BJ (cell line): ENCODE measurements around the gene TLE1. TPM values are rescaled to one million over a fixed set of nuclear protein-coding genes. Genes with fewer than 3 reads are reported as not detected.

Source experiments
- CTCF ChIA-PET: fragments of 350-600 bp; formaldehyde crosslinking; extraction: SDS; loops from one replicate; lab custom pipeline; 2021; ENCODE audit warnings: antibody characterized with exemption, inconsistent platforms; lab: Yijun Ruan, JAX
- POLR2A ChIA-PET: fragments of 300-600 bp; sonication (Branson Sonifier 250); formaldehyde crosslinking; extraction: SDS; loops from one replicate; lab custom pipeline; 2021; ENCODE audit warnings: antibody characterized with exemption; lab: Charles Lee
- DNase-seq: peaks from one replicate; pipeline ENCODE4 v3.0.0-alpha.2; 2011; ENCODE audit warnings: low read depth
- H3K27me3 ChIP-seq: 2 replicates; pipeline ENCODE4 v1.6.0; 2011; ENCODE audit warnings: low read length; ENCODE audit not compliant: control insufficient read depth, insufficient read depth
- H3K36me3 ChIP-seq: 2 replicates; pipeline ENCODE4 v1.5.1; 2011; ENCODE audit warnings: low read length; ENCODE audit not compliant: control insufficient read depth, insufficient read depth
- H3K4me3 ChIP-seq: 2 replicates; pipeline ENCODE4 v1.5.1; 2011; ENCODE audit warnings: low read depth, mild to moderate bottlenecking, control low read depth, low read length
- CTCF ChIP-seq: IDR thresholded peaks from 2 replicates; pipeline ENCODE4 v1.5.1; 2011; ENCODE audit warnings: low read depth, mild to moderate bottlenecking, control low read depth, inconsistent platforms, low read length, moderate library complexity; ENCODE audit not compliant: insufficient read depth
- polyA plus RNA-seq: library from polyadenylated mRNA; depleted of rRNA; stranded (reverse); fragments of >200 nt; gene quantifications from 2 replicates; pipeline ENCODE4 v1.2.3, GENCODE V29; 2011

TLE1 gene
- polyA plus RNA-seq, 1 experiment: 9.6 TPM

GRCh38 chr9:81578606-81579005, 110.7 kb downstream of the TLE1 start:
- no peak for TF ChIP-seq CTCF
- CTCF ChIA-PET: no interaction called here
- POLR2A ChIA-PET: interaction anchor here (0.7 kb wide), 1 partner anchor 297 kb away, joined by 11 read pairs; no protein-coding TSS in a partner anchor
- Histone ChIP-seq H3K4me3 (no peak overlapping the region), H3K27me3 (no peaks in the 10 kb centered on the region), H3K36me3 (0 out of 2 replicates have a peak, but pooled peaks cover under 1% of the 10 kb centered on the region)
- peak; percentile 35 for DNase-seq

- no peak for TF ChIP-seq CTCF
- Histone ChIP-seq H3K4me3 (no peak overlapping the region), H3K36me3 (no peaks in the 10 kb centered on the region), H3K27me3 (no peaks in the 10 kb centered on the region)
- ChIA-PET CTCF (interaction anchor here (1.2 kb wide), 1 partner anchor 18 kb away, joined by 3 read pairs; no protein-coding TSS in a partner anchor), POLR2A (no interaction called here)
- no peak for DNase-seq
Observed at GRCh38 chr9:81575956-81576355, 113.4 kb downstream of the TLE1 start.

DNA sequence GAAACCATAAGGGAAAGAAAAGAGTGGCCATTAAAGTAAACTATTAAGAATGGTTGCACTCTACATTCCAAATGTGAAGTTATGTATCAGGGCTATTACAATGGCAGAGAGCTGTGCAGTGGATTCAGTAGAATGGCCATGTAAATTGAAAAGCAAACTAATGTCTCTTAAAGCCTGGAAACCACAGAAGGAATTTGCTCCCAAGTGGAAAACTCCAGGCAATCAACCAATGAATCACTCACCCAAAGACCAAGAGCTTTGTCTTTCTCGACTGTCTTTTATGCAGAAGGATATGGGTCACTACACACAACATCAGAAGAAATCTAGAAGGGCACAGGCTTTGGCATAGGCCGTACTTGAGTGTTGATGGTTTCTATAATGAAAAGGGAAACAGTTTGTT, 114.9 kb downstream of the TLE1 start:
- Histone ChIP-seq H3K36me3 (no peaks in the 10 kb centered on the region), H3K27me3 (no peaks in the 10 kb centered on the region), H3K4me3 (no peak overlapping the region)
- no peak for TF ChIP-seq CTCF
- CTCF ChIA-PET: no interaction called here
- POLR2A ChIA-PET: interaction anchor here (0.5 kb wide), 1 partner anchor 14 kb away, joined by 3 read pairs; no protein-coding TSS in a partner anchor
- DNase-seq: no peak

- POLR2A ChIA-PET: interaction anchor here (0.5 kb wide), 1 partner anchor 14 kb away, joined by 3 read pairs; no protein-coding TSS in a partner anchor
- DNase-seq: no peak
- Histone ChIP-seq H3K36me3 (no peaks in the 10 kb centered on the region), H3K27me3 (no peaks in the 10 kb centered on the region), H3K4me3 (no peak overlapping the region)
- CTCF ChIA-PET: no interaction called here
- TF ChIP-seq CTCF: no peak
Observed at GRCh38 chr9:81573415-81574321, 115.7 kb downstream of the TLE1 start.

GRCh38 chr9:81570083-81570482, 119.3 kb downstream of the TLE1 start:
- Histone ChIP-seq H3K27me3 (no peaks in the 10 kb centered on the region), H3K36me3 (no peaks in the 10 kb centered on the region), H3K4me3 (no peak overlapping the region)
- CTCF ChIA-PET: interaction anchor here (0.6 kb wide), 1 partner anchor 51 kb away, joined by 10 read pairs; no protein-coding TSS in a partner anchor
- POLR2A ChIA-PET: no interaction called here
- no peak for TF ChIP-seq CTCF
- no peak for DNase-seq
